ENCODE data around the gene SMARCA1.

SMARCA1 gene

DNA sequence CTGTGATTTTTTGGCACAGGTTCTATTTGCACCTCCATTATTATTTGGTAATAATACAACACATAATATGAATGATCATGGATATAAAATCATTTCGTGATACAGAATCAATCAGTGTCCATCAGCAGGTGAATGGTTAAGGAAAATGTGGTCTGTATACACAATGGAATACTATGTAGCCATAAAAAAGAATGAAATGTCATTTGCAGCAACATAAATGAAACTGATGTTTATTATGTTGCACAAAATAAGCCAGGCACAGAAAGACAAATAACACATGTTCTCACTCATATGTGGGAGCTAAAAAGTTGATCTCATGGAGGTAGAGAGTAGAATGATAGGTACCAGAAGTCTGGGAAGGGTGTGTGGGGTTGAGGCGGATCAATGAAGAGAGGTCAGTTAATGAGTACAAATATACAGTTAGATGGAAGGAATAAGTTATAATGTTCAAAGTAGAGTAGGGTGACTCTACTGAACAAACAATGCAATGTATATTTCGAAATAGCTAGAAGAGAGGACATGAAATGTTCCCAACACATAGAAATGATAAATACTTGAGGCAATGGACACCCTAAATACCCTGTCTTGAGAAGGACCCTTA lies 1.1 kb upstream of the SMARCA1 start:
- peaks cover 5% of the 10 kb centered on the region for H3K4me1 Mint-ChIP-seq
- H3K36me3 Mint-ChIP-seq (ENCODE audit: insufficient read depth) = peaks cover 2% of the 10 kb centered on the region
- DNase-seq (ENCODE audit: low spot score in 2 of 2) (no peak), ATAC-seq (replicated peaks; ENCODE audit: extremely low read depth, poor library complexity, severe bottlenecking) (no peak)
- H3K27me3 Mint-ChIP-seq = peaks cover 8% of the 10 kb centered on the region
- H3K27ac Mint-ChIP-seq (ENCODE audit: low read depth) = no peak overlapping the region
- H3K9me3 Mint-ChIP-seq = no peaks in the 10 kb centered on the region
- peak overlapping the region; percentile 81 for H3K4me3 Mint-ChIP-seq

DNA sequence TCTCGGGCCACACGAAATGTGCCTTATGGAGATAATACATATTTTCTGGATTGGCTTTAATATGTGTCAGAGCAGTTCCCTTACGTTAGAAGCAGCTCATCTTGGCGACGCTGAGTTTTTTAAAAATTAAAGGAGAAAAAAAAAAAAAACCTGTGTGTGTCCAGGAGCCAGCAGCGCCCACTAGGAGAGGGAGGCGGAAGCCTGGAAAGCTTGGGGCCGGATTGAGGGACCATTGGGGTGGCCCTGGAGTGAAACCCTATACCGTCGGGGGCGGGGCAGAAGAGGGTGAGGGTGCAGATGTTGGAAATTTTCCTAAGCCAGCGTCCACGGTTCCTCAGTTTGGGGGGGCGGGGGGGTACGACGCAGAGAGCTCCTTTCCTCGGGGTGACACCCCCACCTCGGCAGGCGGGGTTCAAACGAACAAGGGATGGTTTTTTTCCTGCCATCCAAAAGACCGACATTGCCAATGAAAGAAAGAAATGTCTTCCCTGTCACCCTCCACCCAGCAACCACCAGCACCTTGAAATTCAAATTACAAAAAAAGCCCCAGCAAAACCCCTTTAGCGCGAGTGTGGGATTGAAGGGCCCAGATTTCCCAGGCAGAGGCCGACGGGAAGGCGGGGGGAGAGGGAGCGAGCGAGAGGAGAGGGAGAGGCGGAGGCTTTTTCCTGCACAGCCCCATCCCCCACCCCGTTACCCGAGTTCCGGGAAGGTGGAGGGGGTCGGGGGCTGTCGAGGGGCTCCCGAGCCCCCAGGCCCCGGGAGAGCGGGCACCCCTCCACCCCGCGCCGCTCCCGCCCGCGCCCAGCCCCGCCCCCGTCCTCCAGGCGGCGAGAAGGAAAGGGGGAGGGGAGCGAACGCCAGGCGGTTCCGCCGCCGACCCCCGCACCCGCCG lies 859 bp downstream of the SMARCA1 start:
- peaks cover 2% of the 10 kb centered on the region for H3K36me3 Mint-ChIP-seq (ENCODE audit: insufficient read depth)
- H3K27me3 Mint-ChIP-seq = peaks cover 8% of the 10 kb centered on the region
- no peak for ATAC-seq (replicated peaks; ENCODE audit: extremely low read depth, poor library complexity, severe bottlenecking)
- no peaks in the 10 kb centered on the region for H3K9me3 Mint-ChIP-seq
- H3K27ac Mint-ChIP-seq (ENCODE audit: low read depth) = peak overlapping the region; percentile 62
- H3K4me1 Mint-ChIP-seq = peaks cover 5% of the 10 kb centered on the region
- peak overlapping the region; percentile 81 for H3K4me3 Mint-ChIP-seq
- DNase-seq (ENCODE audit: low spot score in 2 of 2) = no peak

DNA sequence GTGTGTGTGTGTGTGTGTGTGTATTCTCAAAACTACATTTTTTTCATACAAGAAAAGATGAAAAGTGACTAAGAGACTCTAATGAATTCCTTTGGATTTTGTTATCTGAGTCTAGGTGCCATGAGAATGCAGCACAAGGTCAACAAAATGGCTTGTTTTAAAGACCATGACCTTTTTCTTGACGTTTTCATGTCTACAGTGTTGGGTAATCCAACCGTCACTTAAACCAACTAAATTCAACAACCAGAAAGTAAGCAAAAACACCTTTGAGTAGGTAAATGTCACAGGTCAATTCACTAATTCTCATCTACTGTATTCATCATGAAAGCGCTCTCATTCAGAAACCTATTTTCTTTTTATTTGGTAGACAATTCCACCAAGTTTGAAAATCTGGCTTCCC lies 3.1 kb downstream of the SMARCA1 start:
- Mint-ChIP-seq H3K4me3 (no peak overlapping the region), H3K9me3 (no peaks in the 10 kb centered on the region), H3K27ac (ENCODE audit: low read depth) (no peak overlapping the region), H3K27me3 (peaks cover 17% of the 10 kb centered on the region), H3K4me1 (peaks cover 5% of the 10 kb centered on the region), H3K36me3 (ENCODE audit: insufficient read depth) (peaks cover 2% of the 10 kb centered on the region)
- DNase-seq (ENCODE audit: low spot score in 2 of 2) (no peak), ATAC-seq (replicated peaks; ENCODE audit: extremely low read depth, poor library complexity, severe bottlenecking) (no peak)

DNA sequence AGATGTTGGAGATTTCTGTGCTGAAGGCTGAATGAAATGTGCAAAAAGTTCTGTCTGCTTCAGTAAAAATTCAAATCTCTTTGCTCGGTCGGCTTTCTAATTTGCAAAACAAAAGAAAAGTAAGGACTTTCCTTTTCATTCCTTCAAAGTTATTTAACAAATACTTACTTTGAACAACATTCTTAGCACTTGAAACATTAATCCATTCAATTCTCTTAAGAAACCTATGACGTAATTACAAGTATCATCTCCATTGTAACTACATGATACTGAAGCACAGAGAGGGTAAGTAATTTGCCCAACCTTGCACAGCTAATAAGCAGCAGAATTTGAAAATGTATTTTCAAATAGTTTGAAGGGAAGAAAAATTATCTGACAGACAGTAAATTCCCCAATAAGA lies 6.9 kb downstream of the SMARCA1 start:
- Mint-ChIP-seq H3K4me3 (no peak overlapping the region), H3K4me1 (no peaks in the 10 kb centered on the region), H3K36me3 (ENCODE audit: insufficient read depth) (no peaks in the 10 kb centered on the region), H3K27me3 (peaks cover 22% of the 10 kb centered on the region), H3K27ac (ENCODE audit: low read depth) (no peak overlapping the region), H3K9me3 (no peaks in the 10 kb centered on the region)
- DNase-seq (ENCODE audit: low spot score in 2 of 2) (no peak), ATAC-seq (replicated peaks; ENCODE audit: extremely low read depth, poor library complexity, severe bottlenecking) (no peak)

DNA sequence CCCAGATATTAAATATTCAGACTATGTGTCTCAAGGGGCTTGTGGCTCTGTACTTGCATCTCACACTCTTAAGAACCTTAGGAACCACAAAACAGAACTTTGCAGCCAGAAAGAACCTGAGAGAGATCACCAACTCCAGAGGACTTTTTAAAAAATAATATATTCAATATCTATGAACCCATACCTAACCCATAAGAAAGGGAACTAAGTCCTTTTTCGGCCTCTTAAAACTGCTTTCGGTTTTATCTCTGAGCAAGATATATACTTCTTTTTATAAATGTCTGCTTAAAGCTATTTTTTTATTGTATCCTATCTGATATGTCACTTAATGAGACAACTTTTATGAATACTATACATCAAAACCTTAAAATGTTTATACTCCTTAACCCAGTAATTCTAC lies 10.9 kb downstream of the SMARCA1 start:
- H3K4me1 Mint-ChIP-seq = no peaks in the 10 kb centered on the region
- H3K4me3 Mint-ChIP-seq = no peak overlapping the region
- DNase-seq (ENCODE audit: low spot score in 2 of 2) (no peak), ATAC-seq (replicated peaks; ENCODE audit: extremely low read depth, poor library complexity, severe bottlenecking) (no peak)
- no peak overlapping the region for H3K27ac Mint-ChIP-seq (ENCODE audit: low read depth)
- no peaks in the 10 kb centered on the region for H3K36me3 Mint-ChIP-seq (ENCODE audit: insufficient read depth)
- no peaks in the 10 kb centered on the region for H3K9me3 Mint-ChIP-seq
- peaks cover 22% of the 10 kb centered on the region for H3K27me3 Mint-ChIP-seq

DNA sequence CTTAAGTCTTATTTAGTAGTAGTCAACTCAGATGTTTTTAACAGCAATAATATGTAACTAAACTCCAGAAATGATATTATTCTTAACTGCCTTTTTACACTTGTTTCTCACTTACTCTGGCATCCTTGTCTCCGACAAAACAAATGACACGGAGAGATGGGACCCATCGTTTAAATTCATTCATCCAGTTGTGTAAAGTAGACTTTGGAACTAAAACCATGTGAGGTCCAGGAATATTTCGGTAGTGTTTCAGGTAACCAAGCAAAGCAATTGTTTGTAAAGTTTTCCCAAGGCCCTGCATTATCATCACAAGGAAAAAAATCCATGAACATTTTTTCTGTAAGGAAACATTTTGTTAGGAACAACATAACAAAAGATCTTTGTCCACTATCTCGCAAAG lies 11.6 kb downstream of the SMARCA1 start:
- DNase-seq (ENCODE audit: low spot score in 2 of 2) (no peak), ATAC-seq (replicated peaks; ENCODE audit: extremely low read depth, poor library complexity, severe bottlenecking) (no peak)
- H3K4me1 Mint-ChIP-seq = no peaks in the 10 kb centered on the region
- no peak overlapping the region for H3K4me3 Mint-ChIP-seq
- H3K27ac Mint-ChIP-seq (ENCODE audit: low read depth) = no peak overlapping the region
- H3K36me3 Mint-ChIP-seq (ENCODE audit: insufficient read depth) = no peaks in the 10 kb centered on the region
- H3K27me3 Mint-ChIP-seq = peaks cover 22% of the 10 kb centered on the region
- H3K9me3 Mint-ChIP-seq = no peaks in the 10 kb centered on the region

DNA sequence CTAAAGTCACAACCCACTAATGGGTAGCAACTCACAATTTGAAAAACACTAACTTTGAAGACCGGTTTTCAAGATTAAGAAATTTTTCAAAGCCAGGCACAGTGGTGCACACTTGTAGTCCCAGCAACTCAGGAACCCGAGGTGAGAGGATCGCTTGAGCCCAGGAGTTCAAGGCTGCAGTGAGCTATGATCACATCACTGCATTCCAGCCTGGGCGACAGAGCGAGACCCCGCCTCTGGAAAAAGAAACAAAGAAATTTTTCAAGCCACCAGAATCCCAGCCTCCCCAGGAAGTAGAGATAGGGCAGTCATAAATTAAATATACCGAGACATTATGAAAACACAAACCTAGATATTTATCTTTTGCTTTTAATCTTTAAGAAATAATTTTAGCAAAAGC lies 13.0 kb downstream of the SMARCA1 start:
- no peaks in the 10 kb centered on the region for H3K4me1 Mint-ChIP-seq
- no peak overlapping the region for H3K27ac Mint-ChIP-seq (ENCODE audit: low read depth)
- ATAC-seq (replicated peaks; ENCODE audit: extremely low read depth, poor library complexity, severe bottlenecking) (no peak), DNase-seq (ENCODE audit: low spot score in 2 of 2) (no peak)
- no peaks in the 10 kb centered on the region for H3K36me3 Mint-ChIP-seq (ENCODE audit: insufficient read depth)
- H3K4me3 Mint-ChIP-seq = no peak overlapping the region
- no peaks in the 10 kb centered on the region for H3K9me3 Mint-ChIP-seq
- peaks cover 12% of the 10 kb centered on the region for H3K27me3 Mint-ChIP-seq

DNA sequence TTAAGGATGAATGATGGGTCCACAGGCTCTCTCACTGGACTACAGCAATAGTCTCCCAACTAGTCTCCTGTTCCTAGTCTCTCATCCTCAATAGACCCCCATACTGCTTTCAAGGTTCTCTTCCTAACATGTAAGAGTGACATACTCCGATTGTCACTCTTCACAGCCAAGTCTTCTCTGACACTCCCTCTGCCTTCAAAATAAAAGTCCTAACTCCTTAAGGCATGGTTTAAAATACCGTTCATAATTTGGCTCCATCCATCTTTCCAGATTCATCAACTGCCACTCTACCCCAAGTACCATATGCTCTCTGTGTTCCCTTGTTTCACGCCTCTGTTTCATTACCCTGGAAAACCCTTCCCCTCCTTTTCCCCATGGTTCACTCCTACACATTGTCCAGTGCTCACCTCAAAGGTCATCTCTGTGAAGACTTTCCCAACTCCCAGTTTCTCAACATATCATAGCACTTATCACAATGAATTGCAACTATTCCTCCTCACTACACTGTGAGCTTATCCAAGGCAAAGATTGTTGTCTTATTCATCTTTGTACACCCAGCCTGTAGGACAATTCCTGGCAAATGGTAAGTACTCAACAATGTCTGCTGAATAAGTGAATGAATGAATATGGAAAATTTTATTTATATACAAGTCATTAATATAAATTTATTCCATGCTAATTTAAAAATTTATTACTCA lies 26.0 kb downstream of the SMARCA1 start:
- Mint-ChIP-seq H3K4me3 (no peak overlapping the region), H3K27ac (ENCODE audit: low read depth) (no peak overlapping the region), H3K36me3 (ENCODE audit: insufficient read depth) (no peaks in the 10 kb centered on the region), H3K4me1 (no peaks in the 10 kb centered on the region), H3K9me3 (no peaks in the 10 kb centered on the region), H3K27me3 (peaks cover 8% of the 10 kb centered on the region)
- DNase-seq (ENCODE audit: low spot score in 2 of 2) (no peak), ATAC-seq (replicated peaks; ENCODE audit: extremely low read depth, poor library complexity, severe bottlenecking) (no peak)

DNA sequence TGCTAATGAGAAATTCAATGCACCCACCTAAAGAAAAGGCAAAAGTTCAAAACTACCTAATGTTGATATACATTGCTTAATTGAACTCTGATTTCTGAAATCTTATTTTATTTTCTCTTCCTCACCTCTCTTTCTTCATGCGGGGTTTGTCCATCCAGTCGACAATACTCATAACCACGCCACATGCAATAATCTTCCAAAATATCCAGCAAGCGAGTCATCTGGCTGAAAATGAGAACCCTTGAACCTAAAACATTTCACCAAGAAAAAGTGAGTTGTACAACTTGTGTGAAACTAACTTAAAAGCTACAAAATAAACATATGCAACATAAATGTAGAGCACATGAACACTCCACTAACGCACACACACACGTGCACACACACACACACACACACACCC lies 26.7 kb downstream of the SMARCA1 start:
- no peak overlapping the region for H3K4me3 Mint-ChIP-seq

DNA sequence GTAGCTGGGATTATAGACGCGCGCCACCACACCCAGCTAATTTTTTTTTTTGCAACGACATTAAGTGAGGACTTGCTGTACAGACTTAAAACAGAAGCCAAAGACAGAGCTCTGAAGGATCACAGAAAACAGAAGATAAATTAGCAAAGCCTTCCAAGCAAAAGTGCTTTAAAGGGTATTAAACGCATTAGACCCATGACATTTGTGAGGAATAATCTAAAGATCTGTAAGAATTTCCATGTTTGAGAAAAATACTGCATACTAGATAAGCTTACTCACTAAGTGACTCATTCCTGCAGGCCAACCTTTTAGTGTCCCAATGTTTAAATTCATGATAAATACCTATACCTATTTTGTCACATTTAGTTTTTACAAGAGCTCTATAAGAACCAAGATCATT lies 27.4 kb downstream of the SMARCA1 start:
- Mint-ChIP-seq H3K9me3 (no peaks in the 10 kb centered on the region), H3K36me3 (ENCODE audit: insufficient read depth) (no peaks in the 10 kb centered on the region), H3K27ac (ENCODE audit: low read depth) (no peak overlapping the region), H3K4me3 (no peak overlapping the region), H3K27me3 (no peaks in the 10 kb centered on the region), H3K4me1 (no peaks in the 10 kb centered on the region)
- no peak for DNase-seq (ENCODE audit: low spot score in 2 of 2)
- no peak for ATAC-seq (replicated peaks; ENCODE audit: extremely low read depth, poor library complexity, severe bottlenecking)

More for the DNA sequence above, 26.7 kb downstream of the SMARCA1 start:
- no peak for ATAC-seq (replicated peaks; ENCODE audit: extremely low read depth, poor library complexity, severe bottlenecking)
- Mint-ChIP-seq H3K27me3 (peaks cover under 1% of the 10 kb centered on the region), H3K9me3 (no peaks in the 10 kb centered on the region), H3K4me1 (no peaks in the 10 kb centered on the region), H3K27ac (ENCODE audit: low read depth) (no peak overlapping the region), H3K36me3 (ENCODE audit: insufficient read depth) (no peaks in the 10 kb centered on the region)
- no peak for DNase-seq (ENCODE audit: low spot score in 2 of 2)

DNA sequence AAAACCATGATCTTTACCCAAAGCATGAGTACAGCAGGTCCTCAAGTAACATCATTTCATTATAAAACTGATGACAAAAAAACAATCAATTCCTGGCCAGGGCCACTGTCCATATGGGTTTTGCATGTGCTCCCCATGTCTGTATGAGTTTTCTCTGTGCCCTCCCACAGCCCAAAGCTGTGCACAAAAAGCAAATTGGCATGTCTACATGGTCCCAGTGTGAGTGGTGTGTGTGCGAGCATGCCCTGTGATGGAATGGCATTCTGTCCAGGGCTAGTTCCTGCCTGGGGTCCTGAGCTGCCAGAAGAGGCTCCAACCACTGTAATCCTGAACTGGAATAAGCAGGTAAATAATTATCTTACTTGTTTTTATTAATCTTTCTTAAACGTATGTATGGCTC lies 28.4 kb downstream of the SMARCA1 start:
- no peak overlapping the region for H3K4me3 Mint-ChIP-seq
- no peaks in the 10 kb centered on the region for H3K36me3 Mint-ChIP-seq (ENCODE audit: insufficient read depth)
- H3K27me3 Mint-ChIP-seq = no peaks in the 10 kb centered on the region
- no peak for ATAC-seq (replicated peaks; ENCODE audit: extremely low read depth, poor library complexity, severe bottlenecking)
- DNase-seq (ENCODE audit: low spot score in 2 of 2) = no peak
- H3K4me1 Mint-ChIP-seq = no peaks in the 10 kb centered on the region
- no peak overlapping the region for H3K27ac Mint-ChIP-seq (ENCODE audit: low read depth)
- no peaks in the 10 kb centered on the region for H3K9me3 Mint-ChIP-seq

DNA sequence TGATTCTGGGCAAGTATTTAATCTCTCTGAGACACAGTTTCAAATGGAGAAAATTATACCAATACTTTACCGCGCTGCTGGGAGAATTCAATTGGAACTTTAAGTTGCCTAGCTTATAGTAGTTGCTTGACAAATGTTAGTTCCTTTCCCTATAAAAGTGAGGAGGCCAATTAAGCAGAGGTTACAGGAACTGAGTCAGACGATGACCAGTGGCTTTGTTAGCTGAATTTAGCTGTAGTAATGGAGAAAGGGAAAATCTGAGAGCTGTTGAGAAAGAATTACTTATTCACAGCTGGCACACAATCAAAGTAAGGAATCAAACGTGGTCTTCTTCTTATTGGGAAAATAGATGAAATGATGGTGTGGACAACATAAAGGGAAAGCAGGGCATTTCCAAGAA lies 29.6 kb downstream of the SMARCA1 start:
- Mint-ChIP-seq H3K27ac (ENCODE audit: low read depth) (no peak overlapping the region), H3K36me3 (ENCODE audit: insufficient read depth) (no peaks in the 10 kb centered on the region), H3K4me1 (no peaks in the 10 kb centered on the region), H3K27me3 (no peaks in the 10 kb centered on the region), H3K4me3 (no peak overlapping the region), H3K9me3 (no peaks in the 10 kb centered on the region)
- ATAC-seq (replicated peaks; ENCODE audit: extremely low read depth, poor library complexity, severe bottlenecking) (no peak), DNase-seq (ENCODE audit: low spot score in 2 of 2) (no peak)

DNA sequence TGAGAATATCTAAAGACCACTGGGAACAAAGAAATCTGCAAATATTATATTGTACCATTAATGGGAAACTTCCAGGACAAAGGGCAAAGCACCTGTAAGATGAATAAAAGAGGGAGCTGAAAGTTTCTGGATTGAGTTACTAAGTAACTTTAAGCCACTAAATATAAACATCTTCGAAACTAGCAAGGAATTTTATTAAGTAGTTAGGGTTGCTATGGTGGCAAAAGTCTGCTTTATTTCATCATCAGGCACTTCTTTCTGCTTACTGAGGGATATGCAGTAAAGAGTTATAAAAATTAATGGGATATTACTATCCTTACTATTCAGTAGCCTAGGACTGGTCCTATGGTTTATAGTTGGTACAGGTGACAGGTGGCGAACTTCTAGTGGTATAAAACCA lies 33.0 kb downstream of the SMARCA1 start:
- ATAC-seq (replicated peaks; ENCODE audit: extremely low read depth, poor library complexity, severe bottlenecking) (no peak), DNase-seq (ENCODE audit: low spot score in 2 of 2) (no peak)
- H3K4me1 Mint-ChIP-seq = no peaks in the 10 kb centered on the region
- no peaks in the 10 kb centered on the region for H3K27me3 Mint-ChIP-seq
- H3K36me3 Mint-ChIP-seq (ENCODE audit: insufficient read depth) = no peaks in the 10 kb centered on the region
- no peak overlapping the region for H3K27ac Mint-ChIP-seq (ENCODE audit: low read depth)
- no peaks in the 10 kb centered on the region for H3K9me3 Mint-ChIP-seq
- no peak overlapping the region for H3K4me3 Mint-ChIP-seq

All from central memory CD8-positive, alpha-beta T cell (primary cell).